WTC11 (cell line): ENCODE data around the gene IVD. TPM values are rescaled to one million over a fixed set of nuclear protein-coding genes. Genes with fewer than 3 reads are reported as not detected.
A peak's percentile ranks its signal among the peaks of the same experiment; 100 is the strongest.

Experiments
- CBFB ChIP-seq: sonication (generic); formaldehyde crosslinking; IDR thresholded peaks from 2 replicates; pipeline ENCODE4 v1.8.1; 2022; ENCODE audit warnings: mild to moderate bottlenecking, low read depth, missing genetic modification reagents
- CDX4 ChIP-seq: fragments of 250-450 bp; sonication (Bioruptor Pico); IDR thresholded peaks from 2 replicates; pipeline ENCODE4 v1.9.0; 2021; ENCODE audit warnings: moderate library complexity, mild to moderate bottlenecking, inconsistent platforms, borderline replicate concordance
- E2F1 ChIP-seq: sonication (generic); formaldehyde crosslinking; IDR thresholded peaks from 2 replicates; pipeline ENCODE4 v1.8.0; 2022; ENCODE audit warnings: mild to moderate bottlenecking, missing genetic modification reagents
- GTF2I ChIP-seq: fragments of 250-450 bp; sonication (Bioruptor Pico); conservative IDR thresholded peaks from 2 replicates; pipeline ENCODE4 v1.4.0; 2021; ENCODE audit warnings: mild to moderate bottlenecking
- HMGA2 ChIP-seq: fragments of 250-450 bp; sonication (Bioruptor Pico); IDR thresholded peaks from 2 replicates; pipeline ENCODE4 v1.4.0; 2021; ENCODE audit warnings: mild to moderate bottlenecking, moderate library complexity
- KAT7 ChIP-seq: sonication (generic); formaldehyde crosslinking; IDR thresholded peaks from 2 replicates; pipeline ENCODE4 v1.8.1; 2023; ENCODE audit warnings: missing genetic modification reagents, mild to moderate bottlenecking, borderline replicate concordance
- MLX ChIP-seq: sonication (generic); formaldehyde crosslinking; IDR thresholded peaks from 2 replicates; pipeline ENCODE4 v1.8.1; 2023; ENCODE audit warnings: mild to moderate bottlenecking, missing genetic modification reagents, moderate library complexity
- MXD4 ChIP-seq: fragments of 250-450 bp; sonication (Bioruptor Pico); IDR thresholded peaks from 2 replicates; pipeline ENCODE4 v1.8.0; 2021; ENCODE audit warnings: mild to moderate bottlenecking, moderate library complexity, borderline replicate concordance
- MYBL2 ChIP-seq: sonication (generic); formaldehyde crosslinking; IDR thresholded peaks from 2 replicates; pipeline ENCODE4 v1.8.1; 2023; ENCODE audit warnings: mild to moderate bottlenecking, moderate library complexity, missing genetic modification reagents
- NFATC4 ChIP-seq: fragments of 250-450 bp; sonication (Bioruptor Pico); IDR thresholded peaks from 2 replicates; pipeline ENCODE4 v1.9.0; 2021; ENCODE audit warnings: mild to moderate bottlenecking
- OVOL2 ChIP-seq: fragments of 250-450 bp; sonication (Bioruptor Pico); IDR thresholded peaks from 2 replicates; pipeline ENCODE4 v1.9.0; 2021; ENCODE audit warnings: mild to moderate bottlenecking, borderline replicate concordance
- RELA ChIP-seq: sonication (generic); formaldehyde crosslinking; IDR thresholded peaks from 2 replicates; pipeline ENCODE4 v1.8.1; 2022; ENCODE audit warnings: missing genetic modification reagents, mild to moderate bottlenecking, borderline replicate concordance
- RORB ChIP-seq: fragments of 250-450 bp; sonication (Bioruptor Pico); IDR thresholded peaks from 2 replicates; pipeline ENCODE4 v1.9.0; 2021; ENCODE audit warnings: mild to moderate bottlenecking
- SMAD4 ChIP-seq: sonication (generic); formaldehyde crosslinking; IDR thresholded peaks from 2 replicates; pipeline ENCODE4 v1.8.0; 2022; ENCODE audit warnings: mild to moderate bottlenecking, missing genetic modification reagents
- SP1 ChIP-seq: sonication (generic); formaldehyde crosslinking; conservative IDR thresholded peaks from 2 replicates; pipeline ENCODE4 v1.8.1; 2022; ENCODE audit warnings: missing genetic modification reagents
- ZBTB21 ChIP-seq: sonication (generic); formaldehyde crosslinking; IDR thresholded peaks from 2 replicates; pipeline ENCODE4 v1.8.1; 2023; ENCODE audit warnings: mild to moderate bottlenecking, missing genetic modification reagents, borderline replicate concordance
- ZNF121 ChIP-seq: sonication (generic); formaldehyde crosslinking; IDR thresholded peaks from 2 replicates; pipeline ENCODE4 v1.8.0; 2023; ENCODE audit warnings: missing genetic modification reagents
- ZNF138 ChIP-seq: sonication (generic); formaldehyde crosslinking; conservative IDR thresholded peaks from 2 replicates; pipeline ENCODE4 v1.8.1; 2022; ENCODE audit warnings: mild to moderate bottlenecking, moderate library complexity, missing genetic modification reagents
- ZNF317 ChIP-seq: sonication (generic); formaldehyde crosslinking; IDR thresholded peaks from 2 replicates; pipeline ENCODE4 v1.8.1; 2023; ENCODE audit warnings: low read depth, mild to moderate bottlenecking, moderate library complexity, missing genetic modification reagents, borderline replicate concordance
- ZNF416 ChIP-seq: fragments of 250-450 bp; sonication (Bioruptor Pico); IDR thresholded peaks from 2 replicates; pipeline ENCODE4 v1.9.0; 2021; ENCODE audit warnings: mild to moderate bottlenecking, inconsistent platforms
- ZNF425 ChIP-seq: fragments of 250-450 bp; sonication (Bioruptor Pico); conservative IDR thresholded peaks from 2 replicates; pipeline ENCODE4 v1.9.0; 2021; ENCODE audit warnings: mild to moderate bottlenecking
- ZNF671 ChIP-seq: fragments of 250-450 bp; sonication (Bioruptor Pico); IDR thresholded peaks from 2 replicates; pipeline ENCODE4 v1.8.0; 2021; ENCODE audit warnings: mild to moderate bottlenecking
- total RNA-seq: library from RNA; stranded (reverse); gene quantifications from 3 replicates; pipeline ENCODE4 v1.2.3, GENCODE V29; 2021
- TF ChIP-seq, protein P1 (sequence below): sonication (generic); formaldehyde crosslinking; IDR thresholded peaks from 2 replicates; pipeline ENCODE4 v1.8.1; 2022; ENCODE audit warnings: low read depth, missing genetic modification reagents, borderline replicate concordance
- TF ChIP-seq, protein P2 (sequence below): sonication (generic); formaldehyde crosslinking; IDR thresholded peaks from 2 replicates; pipeline ENCODE4 v1.8.0; 2022; ENCODE audit warnings: missing genetic modification reagents
- TF ChIP-seq, protein P3 (sequence below): sonication (generic); formaldehyde crosslinking; IDR thresholded peaks from 2 replicates; pipeline ENCODE4 v1.8.1; 2023; ENCODE audit warnings: mild to moderate bottlenecking, missing genetic modification reagents, moderate library complexity

The IVD gene
- total RNA-seq, 1 experiment from 2014 or later, result 96.1 TPM

GRCh38 chr15:40441565-40442531 lies 36.3 kb downstream of the IVD start (continued):
- TF ChIP-seq, protein P1, sequence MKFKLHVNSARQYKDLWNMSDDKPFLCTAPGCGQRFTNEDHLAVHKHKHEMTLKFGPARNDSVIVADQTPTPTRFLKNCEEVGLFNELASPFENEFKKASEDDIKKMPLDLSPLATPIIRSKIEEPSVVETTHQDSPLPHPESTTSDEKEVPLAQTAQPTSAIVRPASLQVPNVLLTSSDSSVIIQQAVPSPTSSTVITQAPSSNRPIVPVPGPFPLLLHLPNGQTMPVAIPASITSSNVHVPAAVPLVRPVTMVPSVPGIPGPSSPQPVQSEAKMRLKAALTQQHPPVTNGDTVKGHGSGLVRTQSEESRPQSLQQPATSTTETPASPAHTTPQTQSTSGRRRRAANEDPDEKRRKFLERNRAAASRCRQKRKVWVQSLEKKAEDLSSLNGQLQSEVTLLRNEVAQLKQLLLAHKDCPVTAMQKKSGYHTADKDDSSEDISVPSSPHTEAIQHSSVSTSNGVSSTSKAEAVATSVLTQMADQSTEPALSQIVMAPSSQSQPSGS, result no peak
- no peak for TF ChIP-seq RORB (CRISPR knock-in tag)
- no peak for TF ChIP-seq ZNF138 (CRISPR knock-in tag)
- no peak for TF ChIP-seq ZNF416 (CRISPR knock-in tag)
- TF ChIP-seq MLX (CRISPR knock-in tag), result no peak
- no peak for TF ChIP-seq CDX4 (CRISPR knock-in tag)
- TF ChIP-seq CBFB (CRISPR knock-in tag), result no peak
- TF ChIP-seq, protein P2, sequence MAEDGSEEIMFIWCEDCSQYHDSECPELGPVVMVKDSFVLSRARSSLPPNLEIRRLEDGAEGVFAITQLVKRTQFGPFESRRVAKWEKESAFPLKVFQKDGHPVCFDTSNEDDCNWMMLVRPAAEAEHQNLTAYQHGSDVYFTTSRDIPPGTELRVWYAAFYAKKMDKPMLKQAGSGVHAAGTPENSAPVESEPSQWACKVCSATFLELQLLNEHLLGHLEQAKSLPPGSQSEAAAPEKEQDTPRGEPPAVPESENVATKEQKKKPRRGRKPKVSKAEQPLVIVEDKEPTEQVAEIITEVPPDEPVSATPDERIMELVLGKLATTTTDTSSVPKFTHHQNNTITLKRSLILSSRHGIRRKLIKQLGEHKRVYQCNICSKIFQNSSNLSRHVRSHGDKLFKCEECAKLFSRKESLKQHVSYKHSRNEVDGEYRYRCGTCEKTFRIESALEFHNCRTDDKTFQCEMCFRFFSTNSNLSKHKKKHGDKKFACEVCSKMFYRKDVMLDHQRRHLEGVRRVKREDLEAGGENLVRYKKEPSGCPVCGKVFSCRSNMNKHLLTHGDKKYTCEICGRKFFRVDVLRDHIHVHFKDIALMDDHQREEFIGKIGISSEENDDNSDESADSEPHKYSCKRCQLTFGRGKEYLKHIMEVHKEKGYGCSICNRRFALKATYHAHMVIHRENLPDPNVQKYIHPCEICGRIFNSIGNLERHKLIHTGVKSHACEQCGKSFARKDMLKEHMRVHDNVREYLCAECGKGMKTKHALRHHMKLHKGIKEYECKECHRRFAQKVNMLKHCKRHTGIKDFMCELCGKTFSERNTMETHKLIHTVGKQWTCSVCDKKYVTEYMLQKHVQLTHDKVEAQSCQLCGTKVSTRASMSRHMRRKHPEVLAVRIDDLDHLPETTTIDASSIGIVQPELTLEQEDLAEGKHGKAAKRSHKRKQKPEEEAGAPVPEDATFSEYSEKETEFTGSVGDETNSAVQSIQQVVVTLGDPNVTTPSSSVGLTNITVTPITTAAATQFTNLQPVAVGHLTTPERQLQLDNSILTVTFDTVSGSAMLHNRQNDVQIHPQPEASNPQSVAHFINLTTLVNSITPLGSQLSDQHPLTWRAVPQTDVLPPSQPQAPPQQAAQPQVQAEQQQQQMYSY, result no peak
- no peak for TF ChIP-seq SP1
- TF ChIP-seq KAT7 (CRISPR knock-in tag), result 0 out of 2 replicates have a peak, but pooled peaks have one; percentile 12
- TF ChIP-seq ZNF425 (CRISPR knock-in tag), result no peak
- no peak for TF ChIP-seq MYBL2 (CRISPR knock-in tag)
- TF ChIP-seq, protein P3, sequence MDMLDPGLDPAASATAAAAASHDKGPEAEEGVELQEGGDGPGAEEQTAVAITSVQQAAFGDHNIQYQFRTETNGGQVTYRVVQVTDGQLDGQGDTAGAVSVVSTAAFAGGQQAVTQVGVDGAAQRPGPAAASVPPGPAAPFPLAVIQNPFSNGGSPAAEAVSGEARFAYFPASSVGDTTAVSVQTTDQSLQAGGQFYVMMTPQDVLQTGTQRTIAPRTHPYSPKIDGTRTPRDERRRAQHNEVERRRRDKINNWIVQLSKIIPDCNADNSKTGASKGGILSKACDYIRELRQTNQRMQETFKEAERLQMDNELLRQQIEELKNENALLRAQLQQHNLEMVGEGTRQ (CRISPR knock-in tag), result no peak
- no peak for TF ChIP-seq ZNF317 (CRISPR knock-in tag)
- TF ChIP-seq NFATC4, result no peak
- TF ChIP-seq HMGA2, result no peak
- no peak for TF ChIP-seq RELA (CRISPR knock-in tag)
- TF ChIP-seq ZNF671 (CRISPR knock-in tag), result no peak
- TF ChIP-seq OVOL2 (CRISPR knock-in tag), result no peak
- no peak for TF ChIP-seq ZNF121 (CRISPR knock-in tag)
- TF ChIP-seq ZBTB21 (CRISPR knock-in tag), result no peak
- no peak for TF ChIP-seq SMAD4
- TF ChIP-seq MXD4, result no peak
- TF ChIP-seq E2F1 (CRISPR knock-in tag), result no peak
- TF ChIP-seq GTF2I (CRISPR knock-in tag), result no peak
